Measurements from ENCODE around the gene UBE4B. TPM values are rescaled to one million over a fixed set of nuclear protein-coding genes. Genes with fewer than 3 reads are reported as not detected.
A peak's percentile ranks its signal among the peaks of the same experiment; 100 is the strongest.

Gene UBE4B
- total RNA-seq, 1 experiment from 2014 or later, result 80.8 TPM

DNA sequence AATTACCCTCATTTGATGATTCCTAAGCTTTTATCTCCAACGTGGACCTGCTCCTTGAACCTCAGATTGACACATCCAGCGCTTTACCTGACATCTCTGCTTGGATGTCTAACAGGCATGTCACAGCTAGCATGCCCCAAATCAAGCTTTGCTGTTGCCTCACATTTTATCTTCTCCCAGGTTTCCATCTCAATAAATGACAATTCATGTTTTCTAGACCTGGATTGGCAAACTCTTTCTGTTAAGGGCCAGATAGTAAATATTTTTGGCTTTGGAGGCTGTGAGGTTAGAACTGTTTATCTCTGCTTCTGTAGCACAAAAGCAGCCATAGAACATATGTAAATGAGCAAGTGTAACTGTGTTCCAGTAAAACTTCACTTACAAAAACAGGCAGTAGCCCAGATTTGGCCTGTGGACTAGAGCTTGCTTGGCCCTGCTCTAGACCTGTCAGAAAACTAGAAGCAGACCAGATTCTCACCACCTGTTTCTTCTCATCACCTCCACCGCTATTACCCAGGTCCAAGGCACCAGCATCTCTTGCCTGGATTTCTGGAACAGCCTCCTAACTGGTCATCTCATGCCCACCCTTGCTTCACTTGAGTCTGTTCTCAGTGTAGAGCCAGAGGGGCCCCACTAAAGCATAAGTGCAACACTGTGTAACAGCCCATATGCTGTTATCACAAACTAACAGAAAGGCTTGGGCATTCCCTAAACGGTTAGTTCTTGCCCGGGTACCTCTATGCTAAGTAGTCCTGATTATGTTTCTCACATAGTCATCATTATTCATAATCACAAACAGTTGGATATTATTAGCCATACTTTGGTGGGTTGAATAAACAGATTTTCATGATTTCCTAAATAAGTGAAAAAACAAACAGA, 42.3 kb downstream of the UBE4B start:
- Mint-ChIP-seq H3K4me1 (peaks cover 10% of the 10 kb centered on the region), H3K27ac (peak overlapping the region; percentile 21; the same call in 1 of the 2 replicates), H3K4me3 (no peak overlapping the region), H3K36me3 (peaks cover 5% of the 10 kb centered on the region), H3K27me3 (ENCODE audit: low read depth) (no peaks in the 10 kb centered on the region), H3K9me3 (no peaks in the 10 kb centered on the region; the same call in 1 of the 2 replicates)
- ATAC-seq (no peak), DNase-seq (ENCODE audit: low spot score) (no peak)
- no peak for TF ChIP-seq ATF3 (CRISPR knock-in tag; conservative IDR thresholded peaks at IDR 0.05)
- no peak for TF ChIP-seq NR1H2 (CRISPR knock-in tag; IDR thresholded peaks at IDR 0.05)
- no peak for TF ChIP-seq FOXJ3 (CRISPR knock-in tag; IDR thresholded peaks at IDR 0.05; ENCODE audit: borderline replicate concordance)
- TF ChIP-seq ZNF512 (CRISPR knock-in tag; IDR thresholded peaks at IDR 0.05; ENCODE audit: borderline replicate concordance), result no peak
- TF ChIP-seq FOXP4 (CRISPR knock-in tag; IDR thresholded peaks at IDR 0.05), result no peak
- TF ChIP-seq, protein P1, sequence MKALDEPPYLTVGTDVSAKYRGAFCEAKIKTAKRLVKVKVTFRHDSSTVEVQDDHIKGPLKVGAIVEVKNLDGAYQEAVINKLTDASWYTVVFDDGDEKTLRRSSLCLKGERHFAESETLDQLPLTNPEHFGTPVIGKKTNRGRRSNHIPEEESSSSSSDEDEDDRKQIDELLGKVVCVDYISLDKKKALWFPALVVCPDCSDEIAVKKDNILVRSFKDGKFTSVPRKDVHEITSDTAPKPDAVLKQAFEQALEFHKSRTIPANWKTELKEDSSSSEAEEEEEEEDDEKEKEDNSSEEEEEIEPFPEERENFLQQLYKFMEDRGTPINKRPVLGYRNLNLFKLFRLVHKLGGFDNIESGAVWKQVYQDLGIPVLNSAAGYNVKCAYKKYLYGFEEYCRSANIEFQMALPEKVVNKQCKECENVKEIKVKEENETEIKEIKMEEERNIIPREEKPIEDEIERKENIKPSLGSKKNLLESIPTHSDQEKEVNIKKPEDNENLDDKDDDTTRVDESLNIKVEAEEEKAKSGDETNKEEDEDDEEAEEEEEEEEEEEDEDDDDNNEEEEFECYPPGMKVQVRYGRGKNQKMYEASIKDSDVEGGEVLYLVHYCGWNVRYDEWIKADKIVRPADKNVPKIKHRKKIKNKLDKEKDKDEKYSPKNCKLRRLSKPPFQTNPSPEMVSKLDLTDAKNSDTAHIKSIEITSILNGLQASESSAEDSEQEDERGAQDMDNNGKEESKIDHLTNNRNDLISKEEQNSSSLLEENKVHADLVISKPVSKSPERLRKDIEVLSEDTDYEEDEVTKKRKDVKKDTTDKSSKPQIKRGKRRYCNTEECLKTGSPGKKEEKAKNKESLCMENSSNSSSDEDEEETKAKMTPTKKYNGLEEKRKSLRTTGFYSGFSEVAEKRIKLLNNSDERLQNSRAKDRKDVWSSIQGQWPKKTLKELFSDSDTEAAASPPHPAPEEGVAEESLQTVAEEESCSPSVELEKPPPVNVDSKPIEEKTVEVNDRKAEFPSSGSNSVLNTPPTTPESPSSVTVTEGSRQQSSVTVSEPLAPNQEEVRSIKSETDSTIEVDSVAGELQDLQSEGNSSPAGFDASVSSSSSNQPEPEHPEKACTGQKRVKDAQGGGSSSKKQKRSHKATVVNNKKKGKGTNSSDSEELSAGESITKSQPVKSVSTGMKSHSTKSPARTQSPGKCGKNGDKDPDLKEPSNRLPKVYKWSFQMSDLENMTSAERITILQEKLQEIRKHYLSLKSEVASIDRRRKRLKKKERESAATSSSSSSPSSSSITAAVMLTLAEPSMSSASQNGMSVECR (CRISPR knock-in tag; IDR thresholded peaks at IDR 0.05; ENCODE audit: borderline replicate concordance), result no peak
- no peak for TF ChIP-seq ZNF232 (CRISPR knock-in tag; IDR thresholded peaks at IDR 0.05)
- TF ChIP-seq TCF7 (CRISPR knock-in tag; IDR thresholded peaks at IDR 0.05; ENCODE audit: low read depth), result no peak
- no peak for TF ChIP-seq IRF2 (CRISPR knock-in tag; IDR thresholded peaks at IDR 0.05; ENCODE audit: borderline replicate concordance, low read depth)
- no peak for TF ChIP-seq MAX (CRISPR knock-in tag; IDR thresholded peaks at IDR 0.05)
- TF ChIP-seq ELF4 (CRISPR knock-in tag; IDR thresholded peaks at IDR 0.05; ENCODE audit: low read depth), result no peak
- TF ChIP-seq, protein P2, sequence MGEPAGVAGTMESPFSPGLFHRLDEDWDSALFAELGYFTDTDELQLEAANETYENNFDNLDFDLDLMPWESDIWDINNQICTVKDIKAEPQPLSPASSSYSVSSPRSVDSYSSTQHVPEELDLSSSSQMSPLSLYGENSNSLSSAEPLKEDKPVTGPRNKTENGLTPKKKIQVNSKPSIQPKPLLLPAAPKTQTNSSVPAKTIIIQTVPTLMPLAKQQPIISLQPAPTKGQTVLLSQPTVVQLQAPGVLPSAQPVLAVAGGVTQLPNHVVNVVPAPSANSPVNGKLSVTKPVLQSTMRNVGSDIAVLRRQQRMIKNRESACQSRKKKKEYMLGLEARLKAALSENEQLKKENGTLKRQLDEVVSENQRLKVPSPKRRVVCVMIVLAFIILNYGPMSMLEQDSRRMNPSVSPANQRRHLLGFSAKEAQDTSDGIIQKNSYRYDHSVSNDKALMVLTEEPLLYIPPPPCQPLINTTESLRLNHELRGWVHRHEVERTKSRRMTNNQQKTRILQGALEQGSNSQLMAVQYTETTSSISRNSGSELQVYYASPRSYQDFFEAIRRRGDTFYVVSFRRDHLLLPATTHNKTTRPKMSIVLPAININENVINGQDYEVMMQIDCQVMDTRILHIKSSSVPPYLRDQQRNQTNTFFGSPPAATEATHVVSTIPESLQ (CRISPR knock-in tag; IDR thresholded peaks at IDR 0.05), result no peak
- no peak for TF ChIP-seq NFYB (CRISPR knock-in tag; conservative IDR thresholded peaks at IDR 0.05; ENCODE audit: low read depth)
- no peak for TF ChIP-seq OVOL2 (CRISPR knock-in tag; IDR thresholded peaks at IDR 0.05; ENCODE audit: borderline replicate concordance)
- TF ChIP-seq SMAD3 (CRISPR knock-in tag; IDR thresholded peaks at IDR 0.05; ENCODE audit: borderline replicate concordance), result no peak
- POLR2A ChIA-PET, result no interaction called here
- CTCF ChIA-PET, result no interaction called here

Data from WTC11 (cell line).